GM21423 (cell line): ENCODE results near the gene CCL1.

Experiments
- ATAC-seq: cut with Tn5 transposase; IDR thresholded peaks from one replicate; pipeline ENCODE4 v1.9.1; 2021; ENCODE audit warnings: mild to moderate bottlenecking, moderate library complexity; ENCODE audit not compliant: unreplicated experiment

CCL1 gene

DNA sequence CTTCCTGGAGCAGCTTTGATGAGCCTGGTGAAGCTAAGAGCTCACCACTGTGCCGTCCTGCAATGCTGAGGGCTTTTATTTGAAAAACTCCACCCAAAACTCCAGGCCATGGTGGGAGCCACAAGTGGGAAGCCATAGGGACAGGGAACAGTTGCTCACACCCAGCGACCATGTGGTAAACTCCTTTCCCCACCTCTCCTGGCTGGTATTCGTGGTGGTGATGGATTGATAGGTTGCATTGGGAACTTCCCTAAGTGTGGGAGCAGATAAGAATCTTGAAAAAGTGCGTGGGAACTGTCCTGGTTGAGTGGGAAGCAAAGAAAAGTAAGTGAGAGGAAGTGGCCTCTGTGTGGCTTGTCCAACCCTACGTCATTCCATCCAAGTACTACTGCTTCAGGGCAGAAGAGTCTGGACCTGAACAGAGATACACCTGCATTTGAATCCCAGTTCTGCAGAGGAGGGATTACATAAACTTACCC is at the start of gene CCL1:
Gene CCL1, minus strand, starts transcription at position 51 of the 479 bp plus-strand sequence. CDS start 72 bp downstream, outside the sequence.
- no peak for ATAC-seq

GRCh38 chr17:34412534-34412933 is 49.5 kb upstream of the CCL1 start:
- ATAC-seq: no peak

DNA sequence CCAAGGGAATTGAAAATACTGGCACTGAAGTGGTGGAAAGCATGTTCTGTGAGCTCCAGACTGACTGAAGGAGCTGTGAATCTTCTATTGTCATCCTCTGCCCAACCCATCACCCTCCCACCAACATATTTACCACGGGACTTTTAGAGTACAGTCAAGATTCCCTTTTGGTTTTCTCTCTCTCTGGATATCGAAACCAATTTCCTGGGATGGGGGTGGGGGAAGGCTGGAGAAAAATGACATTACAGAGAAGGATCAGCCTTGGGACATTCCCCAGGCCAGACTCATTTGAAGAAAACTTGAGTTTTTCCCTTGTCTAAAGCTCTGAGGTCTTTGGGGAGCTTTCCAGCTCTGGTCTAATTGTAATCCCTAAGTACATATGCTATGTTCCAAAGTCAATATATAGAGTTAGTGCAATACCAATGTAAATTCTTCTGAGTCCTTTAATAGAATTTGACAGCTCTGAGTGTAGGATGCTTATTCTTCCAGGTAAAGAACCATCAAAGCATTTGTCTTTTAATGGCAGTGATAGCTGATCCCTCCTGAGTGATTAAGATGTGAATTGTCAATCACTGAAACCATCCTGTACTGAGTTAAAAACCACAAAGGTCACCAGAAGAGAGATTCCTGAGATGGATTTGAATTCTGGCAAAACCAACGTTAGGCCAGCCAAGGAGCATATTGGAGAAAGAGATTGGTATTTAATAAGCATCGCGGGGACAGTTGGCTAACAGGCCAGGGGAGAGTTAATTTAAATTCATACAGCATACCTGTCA is 48.8 kb upstream of the CCL1 start:
- ATAC-seq: no peak

GRCh38 chr17:34409352-34409751 is 46.3 kb upstream of the CCL1 start:
- no peak for ATAC-seq

- ATAC-seq: no peak
Observed at GRCh38 chr17:34408439-34408838, 45.4 kb upstream of the CCL1 start.

DNA sequence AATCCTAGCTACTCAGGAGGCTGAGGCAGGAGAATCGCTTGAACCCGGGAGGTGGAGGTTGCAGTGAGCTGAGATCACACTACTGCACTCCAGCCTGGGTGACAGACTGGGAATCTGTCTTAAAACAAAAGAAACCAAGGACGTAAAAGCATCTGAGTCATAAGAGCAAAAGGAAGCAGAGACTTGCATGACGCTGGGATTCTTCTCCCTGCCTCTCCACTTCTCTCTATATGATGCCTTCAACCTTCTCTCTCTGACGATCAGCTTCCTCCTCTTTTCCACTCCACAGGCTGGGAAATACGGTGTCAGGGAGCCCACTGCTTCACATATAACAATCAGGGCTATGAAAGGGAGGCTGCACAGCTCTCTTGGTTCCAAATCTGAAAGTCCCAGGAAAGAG is 43.2 kb upstream of the CCL1 start:
- ATAC-seq: no peak

- no peak for ATAC-seq
Observed at GRCh38 chr17:34403006-34403405, 40.0 kb upstream of the CCL1 start.

- no peak for ATAC-seq
Observed at GRCh38 chr17:34401165-34401564, 38.1 kb upstream of the CCL1 start.

GRCh38 chr17:34400301-34400931 is 37.4 kb upstream of the CCL1 start:
- no peak for ATAC-seq

GRCh38 chr17:34399725-34400124 is 36.7 kb upstream of the CCL1 start:
- ATAC-seq: no peak

- no peak for ATAC-seq
Observed at GRCh38 chr17:34398990-34399389, 36.0 kb upstream of the CCL1 start.

GRCh38 chr17:34397265-34397664 is 34.2 kb upstream of the CCL1 start:
- no peak for ATAC-seq

DNA sequence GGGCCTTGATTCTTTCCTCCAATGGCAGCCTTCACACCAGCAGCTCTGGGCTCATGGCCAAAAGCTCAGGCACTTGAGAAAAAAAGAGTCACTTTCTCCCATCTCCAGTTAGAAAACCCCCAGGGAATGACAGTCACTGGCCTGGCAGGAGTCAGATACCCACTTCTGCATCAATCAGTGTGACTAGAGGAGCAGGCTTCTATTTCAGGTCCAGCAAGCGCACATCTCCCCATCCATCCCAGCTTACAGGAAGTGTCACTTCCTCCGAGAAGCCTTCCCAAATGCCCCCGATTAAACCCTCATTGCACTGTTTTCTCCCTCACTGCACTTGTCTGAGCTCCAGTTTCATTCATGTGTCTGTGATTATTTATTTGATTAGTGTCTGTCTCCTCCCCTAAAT is 30.4 kb upstream of the CCL1 start:
- ATAC-seq: no peak

DNA sequence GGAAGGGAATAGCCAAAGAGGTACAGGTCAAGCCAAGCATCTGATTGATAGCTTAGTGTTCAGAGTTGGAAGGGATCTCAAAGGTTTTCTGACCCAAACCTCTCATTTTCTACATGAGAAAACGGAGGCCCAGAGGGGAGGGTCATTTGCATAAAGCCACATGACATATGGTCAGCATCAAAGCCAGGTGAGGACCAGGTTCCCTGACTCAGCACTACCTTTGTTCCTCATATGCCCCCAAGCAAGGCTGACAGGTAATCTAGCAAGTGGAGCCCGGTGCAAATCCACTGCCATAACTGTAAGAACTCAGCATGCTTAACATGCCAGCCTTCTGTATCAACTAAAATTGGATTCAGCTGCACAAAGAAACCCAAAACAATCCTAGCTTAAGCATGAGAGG is 28.2 kb upstream of the CCL1 start:
- no peak for ATAC-seq

GRCh38 chr17:34390649-34391048 is 27.6 kb upstream of the CCL1 start:
- ATAC-seq: no peak

DNA sequence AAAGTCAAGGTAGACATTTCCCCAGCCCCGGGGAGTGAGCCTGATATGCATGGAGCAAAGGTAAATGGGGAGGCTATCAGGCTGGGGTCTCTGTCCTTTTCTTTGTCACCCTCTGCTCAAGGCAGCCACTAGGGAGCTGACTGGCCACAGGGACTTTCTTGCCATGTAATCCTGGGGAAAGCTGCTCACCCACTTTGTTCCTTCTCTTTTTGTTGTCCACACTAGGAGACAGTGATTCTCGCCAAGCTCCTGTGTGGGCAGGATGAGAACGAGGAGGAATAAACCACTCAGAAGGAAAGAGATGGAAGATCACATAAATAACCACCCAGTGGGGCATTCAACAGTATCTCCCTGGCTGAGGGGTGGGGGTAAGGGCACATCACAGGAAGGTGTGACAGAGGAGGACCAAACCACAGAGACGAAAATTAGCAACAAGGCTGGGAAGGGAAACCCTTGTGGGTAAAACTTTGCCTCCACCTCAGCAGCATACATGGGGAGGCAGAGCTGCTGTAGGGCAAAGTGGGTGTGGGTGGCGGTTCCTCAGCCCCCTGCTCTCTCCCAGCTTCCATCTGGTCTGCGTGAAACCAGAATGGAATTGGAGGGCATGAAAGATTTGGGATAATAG is 26.2 kb upstream of the CCL1 start:
- no peak for ATAC-seq

DNA sequence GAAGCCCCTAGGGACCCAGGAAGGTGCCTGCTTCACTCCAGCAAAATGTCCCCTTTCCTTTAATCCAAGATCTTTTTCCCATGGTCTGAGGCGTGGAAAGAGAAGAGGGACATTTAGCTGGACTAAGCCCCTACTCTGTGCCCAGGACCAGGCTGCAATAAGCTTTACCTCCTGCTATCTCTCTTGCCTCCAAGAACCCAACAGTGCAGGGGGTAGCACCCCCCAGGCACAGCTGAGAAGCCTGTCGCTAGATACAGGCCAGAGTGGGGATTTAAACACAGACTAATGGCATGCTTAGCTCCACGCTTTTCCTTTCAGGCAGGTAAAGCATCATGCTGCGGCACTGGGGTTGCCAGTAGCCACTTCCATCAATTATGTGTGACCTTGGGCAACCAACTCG is 24.5 kb upstream of the CCL1 start:
- no peak for ATAC-seq

GRCh38 chr17:34386697-34387550 is 23.9 kb upstream of the CCL1 start:
- ATAC-seq: no peak

DNA sequence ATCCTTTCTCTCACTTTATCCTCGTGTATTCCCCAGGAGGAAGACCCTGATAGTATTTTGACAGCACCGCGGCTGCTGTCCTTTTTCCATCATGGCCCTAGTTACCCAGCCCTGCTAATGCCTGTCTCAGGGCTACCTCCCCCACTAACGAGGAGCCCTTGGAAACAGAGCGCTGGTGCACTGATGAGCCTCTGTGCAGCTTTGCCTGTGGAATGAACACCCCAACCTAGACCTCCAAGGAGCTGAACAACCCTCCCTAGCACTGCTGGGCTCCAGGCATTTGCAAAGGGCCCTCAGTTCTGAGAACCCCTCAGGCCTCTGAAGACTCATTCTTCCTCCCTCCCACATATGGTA is 23.3 kb upstream of the CCL1 start:
- no peak for ATAC-seq

DNA sequence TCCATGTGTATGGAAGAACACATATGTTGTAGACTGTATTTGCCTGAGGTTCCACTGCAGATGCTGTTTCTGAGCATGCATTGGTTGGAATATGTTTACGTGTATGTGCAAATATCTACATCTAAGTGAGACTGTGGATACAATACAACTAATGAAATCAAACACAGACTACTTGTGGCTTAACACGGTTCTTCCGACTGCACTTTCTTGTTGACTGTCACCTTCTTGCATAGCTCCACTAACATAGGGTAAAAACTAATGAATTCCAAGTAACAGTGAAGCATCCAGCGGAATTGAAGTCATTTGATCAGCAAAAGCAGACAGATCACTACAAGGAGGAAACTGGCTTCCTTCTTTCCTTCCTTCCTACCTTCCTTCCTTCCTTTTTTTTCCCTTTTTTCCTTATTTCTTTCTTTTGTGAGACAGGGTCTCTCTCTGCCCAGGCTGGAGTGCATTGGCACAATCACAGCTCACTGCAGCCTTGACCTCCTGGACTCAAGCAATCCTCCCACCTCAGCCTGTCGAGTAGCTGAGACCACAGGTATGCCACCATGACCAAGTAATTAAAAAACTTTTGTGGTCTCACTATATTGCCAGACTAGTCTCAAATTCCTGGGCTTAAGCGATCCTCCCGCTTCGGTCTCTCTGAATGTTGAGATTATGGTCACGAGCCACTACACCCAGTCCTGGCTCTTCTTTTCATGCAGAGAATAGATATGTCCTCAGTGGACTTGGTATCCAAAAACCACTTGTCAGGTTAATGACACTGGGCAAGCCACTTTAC is 22.0 kb upstream of the CCL1 start:
- no peak for ATAC-seq
